OCI-LY3 (cell line): ENCODE measurements around the gene CSH1.

Experiments used
- EZH2phosphoT487 ChIP-seq: fragments of 200-600 bp; shearing (Covaris generic); IDR thresholded peaks from 2 replicates; pipeline ENCODE4 v1.6.1; 2018; ENCODE audit warnings: antibody characterized with exemption, mixed run types, low read depth
- TF ChIP-seq, protein P1 (sequence below): fragments of 200-600, 300-600 bp; sonication (generic); IDR thresholded peaks from 2 replicates; pipeline ENCODE4 v1.5.1; 2014; ENCODE audit warnings: antibody characterized with exemption, low read length, low read depth

DNA sequence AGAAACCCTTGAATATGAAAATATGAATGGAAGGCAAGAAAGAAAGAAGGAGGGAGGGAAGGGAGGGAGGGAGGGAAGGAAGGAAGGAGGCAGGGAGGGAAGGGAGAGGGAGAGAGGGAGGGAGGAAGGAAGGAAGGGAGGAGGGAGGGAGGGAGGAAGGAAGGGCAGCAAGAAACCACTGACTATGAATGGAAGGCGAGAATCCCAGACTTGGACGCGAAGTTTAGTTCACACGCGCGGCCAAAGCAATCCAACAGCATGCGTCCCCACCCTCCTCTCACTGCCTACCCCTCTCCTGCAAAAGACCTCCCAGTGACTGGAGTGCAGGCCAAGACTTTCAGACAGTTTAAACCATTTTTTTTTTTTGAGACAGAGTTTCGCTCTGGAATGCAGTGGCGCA, 46.0 kb downstream of the CSH1 start:
- TF ChIP-seq, protein P1, sequence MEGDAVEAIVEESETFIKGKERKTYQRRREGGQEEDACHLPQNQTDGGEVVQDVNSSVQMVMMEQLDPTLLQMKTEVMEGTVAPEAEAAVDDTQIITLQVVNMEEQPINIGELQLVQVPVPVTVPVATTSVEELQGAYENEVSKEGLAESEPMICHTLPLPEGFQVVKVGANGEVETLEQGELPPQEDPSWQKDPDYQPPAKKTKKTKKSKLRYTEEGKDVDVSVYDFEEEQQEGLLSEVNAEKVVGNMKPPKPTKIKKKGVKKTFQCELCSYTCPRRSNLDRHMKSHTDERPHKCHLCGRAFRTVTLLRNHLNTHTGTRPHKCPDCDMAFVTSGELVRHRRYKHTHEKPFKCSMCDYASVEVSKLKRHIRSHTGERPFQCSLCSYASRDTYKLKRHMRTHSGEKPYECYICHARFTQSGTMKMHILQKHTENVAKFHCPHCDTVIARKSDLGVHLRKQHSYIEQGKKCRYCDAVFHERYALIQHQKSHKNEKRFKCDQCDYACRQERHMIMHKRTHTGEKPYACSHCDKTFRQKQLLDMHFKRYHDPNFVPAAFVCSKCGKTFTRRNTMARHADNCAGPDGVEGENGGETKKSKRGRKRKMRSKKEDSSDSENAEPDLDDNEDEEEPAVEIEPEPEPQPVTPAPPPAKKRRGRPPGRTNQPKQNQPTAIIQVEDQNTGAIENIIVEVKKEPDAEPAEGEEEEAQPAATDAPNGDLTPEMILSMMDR, result no peak
- no peak for TF ChIP-seq EZH2phosphoT487
